Retinal pigment epithelial cell (primary cell): Measurements from ENCODE around the gene MAMSTR.
A peak's percentile ranks its signal among the peaks of the same experiment; 100 is the strongest.
"Not testable (repeated sequence)": the region's sequence is repeated elsewhere in the genome, so short reads cannot be mapped to it uniquely, and the experiment has no call there.

Experiments
- DNase-seq: peaks from one replicate; pipeline ENCODE4 v3.0.0-alpha.2; 2010; ENCODE audit warnings: low read depth
- H3K4me3 ChIP-seq: 2 replicates; pipeline ENCODE4 v1.5.1; 2011; ENCODE audit warnings: mild to moderate bottlenecking, low read length, control low read depth, moderate library complexity
- CTCF ChIP-seq: conservative IDR thresholded peaks from 2 replicates; pipeline ENCODE4 v1.5.1; 2011; ENCODE audit warnings: low read depth, low read length, control low read depth, inconsistent platforms

The MAMSTR gene

GRCh38 chr19:48705431-48705830, 14.1 kb downstream of the MAMSTR start:
- H3K4me3 ChIP-seq: no peak overlapping the region
- TF ChIP-seq CTCF: no peak
- no peak for DNase-seq

GRCh38 chr19:48703316-48703715, 16.2 kb downstream of the MAMSTR start:
- no peak overlapping the region for H3K4me3 ChIP-seq
- TF ChIP-seq CTCF: no peak
- DNase-seq: no peak

DNA sequence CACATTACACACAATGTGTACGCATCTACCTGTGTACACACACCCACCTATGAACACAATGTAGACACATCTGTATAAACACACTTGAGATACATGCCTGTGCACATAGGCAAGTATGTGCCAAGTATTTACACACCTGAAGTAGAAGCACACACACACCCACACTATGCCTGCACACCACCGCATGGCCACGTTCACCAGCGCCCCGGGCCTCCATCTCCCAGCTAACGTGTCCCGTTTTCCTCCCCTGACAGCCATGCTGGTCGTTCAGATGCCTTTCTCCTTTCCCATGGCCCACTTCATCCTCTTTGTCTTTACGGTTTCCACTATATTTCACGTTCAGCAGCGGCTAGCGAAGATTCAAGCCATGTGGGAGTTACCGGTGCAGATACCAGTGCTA, 16.8 kb downstream of the MAMSTR start:
- H3K4me3 ChIP-seq: no peak overlapping the region
- no peak for TF ChIP-seq CTCF
- DNase-seq: no peak

DNA sequence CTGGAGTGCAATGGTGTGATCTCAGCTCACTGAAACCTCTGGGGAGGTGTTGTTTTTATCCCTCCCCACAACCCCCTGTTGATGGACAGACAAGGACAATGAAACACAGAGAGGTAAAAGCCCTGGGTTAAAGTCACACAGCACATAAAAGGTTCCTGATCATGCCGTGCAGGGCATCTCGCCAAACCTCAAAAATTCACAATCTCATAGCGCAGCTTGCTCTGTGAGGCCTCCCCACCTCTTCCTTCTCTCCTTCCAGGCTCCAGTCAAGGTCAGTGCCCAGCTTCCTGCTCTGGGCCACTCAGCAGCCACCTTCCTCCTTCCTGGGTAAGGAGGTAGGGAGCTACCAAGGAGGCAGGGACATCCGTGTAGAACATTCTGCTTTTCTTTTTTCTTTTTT, 21.5 kb downstream of the MAMSTR start:
- no peak for TF ChIP-seq CTCF

DNA sequence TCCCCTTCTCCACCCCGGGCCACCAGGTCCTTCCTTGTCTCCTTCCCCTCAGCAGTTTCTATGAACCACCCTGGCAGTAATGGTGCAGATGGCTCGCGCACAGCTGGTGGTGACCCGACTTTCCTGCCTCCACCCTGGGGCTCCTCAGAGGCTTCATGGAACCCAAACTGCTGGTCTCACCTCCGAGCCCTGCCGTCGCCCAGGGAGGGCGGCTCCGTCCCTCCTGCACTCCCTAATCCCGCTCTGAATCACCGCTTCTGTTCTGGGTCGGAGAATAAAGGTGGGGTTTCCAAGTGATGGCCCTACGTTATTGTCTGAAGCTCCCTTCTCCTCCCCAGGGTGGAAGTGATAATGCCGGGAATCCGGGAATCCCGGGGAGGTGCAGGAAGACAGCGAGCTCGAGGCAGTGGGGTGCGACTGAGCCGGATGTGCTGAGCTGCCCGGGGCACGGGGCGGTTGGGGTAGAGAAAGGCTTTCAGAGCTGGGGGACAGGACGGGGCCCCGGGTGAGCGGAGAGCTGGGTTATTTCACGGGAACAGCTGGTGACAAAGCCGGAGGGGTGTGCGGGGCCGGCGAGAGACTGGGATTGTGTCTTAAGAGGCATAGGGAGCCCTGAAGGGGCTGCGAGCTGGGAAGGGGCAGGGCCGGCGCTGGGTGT, 23.0 kb downstream of the MAMSTR start:
- no peak for DNase-seq
- TF ChIP-seq CTCF: no peak
- H3K4me3 ChIP-seq: peak overlapping the region; percentile 31

More for the DNA sequence above, 21.5 kb downstream of the MAMSTR start:
- H3K4me3 ChIP-seq: no peak overlapping the region
- DNase-seq: no peak

GRCh38 chr19:48695743-48696352, 23.7 kb downstream of the MAMSTR start, which contains the start of gene FUT2:
FUT2 (plus strand) TSS chr19:48695971; CDS start chr19:48702957, 6,986 bp downstream.
- TF ChIP-seq CTCF: no peak
- no peak for DNase-seq
- H3K4me3 ChIP-seq: peak within 1 kb of the TSS; percentile 31

GRCh38 chr19:48693629-48694028, 25.9 kb downstream of the MAMSTR start:
- not testable (repeated sequence) for DNase-seq, H3K4me3 ChIP-seq
